ENCODE data around the gene PDS5B. TPM values are rescaled to one million over a fixed set of nuclear protein-coding genes. Genes with fewer than 3 reads are reported as not detected.
"Not testable (repeated sequence)": the region's sequence is repeated elsewhere in the genome, so short reads cannot be mapped to it uniquely, and the experiment has no call there.

Gene PDS5B
- total RNA-seq, 2 experiments from 2014 or later = 39.8 to 40.6 TPM

DNA sequence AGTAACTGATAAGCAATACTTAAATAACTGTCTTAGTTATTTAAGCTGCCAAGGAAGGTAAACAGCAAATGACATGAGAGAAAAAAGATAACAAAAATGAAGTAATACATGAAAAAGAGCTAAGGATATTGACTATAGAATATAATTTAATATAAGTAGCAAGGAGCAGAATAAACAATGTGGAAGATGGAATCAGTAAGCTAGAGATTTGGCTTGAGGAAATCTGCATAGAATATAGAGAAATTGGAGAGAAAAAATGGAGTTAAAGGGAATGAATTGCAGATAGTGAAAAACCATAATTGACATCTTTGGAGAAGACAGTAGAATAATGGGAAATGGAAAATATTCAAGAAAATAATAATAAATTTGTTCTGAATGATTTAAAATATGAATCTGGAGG, 127.1 kb downstream of the PDS5B start:
- Histone ChIP-seq H3K27me3 (ENCODE audit: control insufficient read depth in 1 of 2, insufficient read depth in 2 of 2, low read length in 2 of 2) (no peaks in the 10 kb centered on the region), H3K4me3 (ENCODE audit: low read length) (no peak overlapping the region), H3K4me1 (ENCODE audit: insufficient read depth, low read length) (no peaks in the 10 kb centered on the region), H3K9me3 (ENCODE audit: control insufficient read depth in 1 of 2, insufficient read depth in 1 of 2, low read length in 2 of 2) (peaks cover 11 to 22% of the 10 kb centered on the region in 2 experiments), H3K36me3 (ENCODE audit: insufficient read depth, low read length) (peaks cover 36% of the 10 kb centered on the region), H3K27ac (ENCODE audit: low read depth in 1 of 2, low read length in 2 of 2) (no peak overlapping the region)
- no peak overlapping the region for H3K27ac Mint-ChIP-seq
- ATAC-seq (ENCODE audit: poor library complexity) (no peak), DNase-seq (no peak)
- intact Hi-C loops (cut with DNase I, micrococcal nuclease) = no loop called here
- ChIA-PET CTCF (no interaction called here), POLR2A (no interaction called here)
- TF ChIP-seq CTCF (IDR thresholded peaks at IDR 0.05) = no peak
- no peaks in the 10 kb centered on the region for H3K27me3 Mint-ChIP-seq
- peaks cover 76% of the 10 kb centered on the region for H3K36me3 Mint-ChIP-seq (ENCODE audit: low read depth)
- H3K4me1 Mint-ChIP-seq (ENCODE audit: low read depth) = no peaks in the 10 kb centered on the region
- peaks cover 14% of the 10 kb centered on the region for H3K9me3 Mint-ChIP-seq
- H3K4me3 Mint-ChIP-seq = no peak overlapping the region

DNA sequence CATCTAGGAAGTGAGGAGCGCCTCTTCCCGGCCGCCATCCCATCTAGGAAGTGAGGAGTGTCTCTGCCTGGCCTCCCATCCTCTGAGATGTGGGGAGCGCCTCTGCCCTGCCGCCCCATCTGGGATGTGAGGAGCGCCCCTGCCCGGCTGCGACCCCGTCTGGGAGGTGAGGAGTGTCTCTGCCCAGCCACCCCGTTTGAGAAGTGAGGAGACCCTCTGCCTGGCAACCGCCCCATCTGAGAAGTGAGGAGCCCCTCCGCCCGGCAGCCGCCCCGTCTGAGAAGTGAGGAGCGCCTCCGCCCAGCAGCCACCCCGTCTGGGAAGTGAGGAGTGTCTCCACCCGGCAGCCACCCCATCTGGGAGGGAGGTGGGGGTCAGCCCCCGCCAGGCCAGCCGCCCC, 129.9 kb downstream of the PDS5B start:
- Histone ChIP-seq H3K9me3 (ENCODE audit: control insufficient read depth in 1 of 2, insufficient read depth in 1 of 2, low read length in 2 of 2) (peaks cover 14 to 22% of the 10 kb centered on the region in 2 experiments), H3K36me3 (ENCODE audit: insufficient read depth, low read length) (peaks cover 23% of the 10 kb centered on the region)
- H3K4me3 ChIP-seq (ENCODE audit: low read length); DNase-seq; H3K27me3 ChIP-seq (ENCODE audit: control insufficient read depth in 1 of 2, insufficient read depth in 2 of 2, low read length in 2 of 2); POLR2A ChIA-PET; H3K4me1 ChIP-seq (ENCODE audit: insufficient read depth, low read length); H3K27ac Mint-ChIP-seq; H3K27me3 Mint-ChIP-seq; CTCF ChIA-PET; H3K4me1 Mint-ChIP-seq (ENCODE audit: low read depth); ATAC-seq (ENCODE audit: poor library complexity); H3K27ac ChIP-seq (ENCODE audit: low read depth in 1 of 2, low read length in 2 of 2); intact Hi-C loops (cut with DNase I, micrococcal nuclease); H3K4me3 Mint-ChIP-seq: not testable (repeated sequence)
- H3K9me3 Mint-ChIP-seq = peaks cover 14% of the 10 kb centered on the region
- peaks cover 62% of the 10 kb centered on the region for H3K36me3 Mint-ChIP-seq (ENCODE audit: low read depth)

DNA sequence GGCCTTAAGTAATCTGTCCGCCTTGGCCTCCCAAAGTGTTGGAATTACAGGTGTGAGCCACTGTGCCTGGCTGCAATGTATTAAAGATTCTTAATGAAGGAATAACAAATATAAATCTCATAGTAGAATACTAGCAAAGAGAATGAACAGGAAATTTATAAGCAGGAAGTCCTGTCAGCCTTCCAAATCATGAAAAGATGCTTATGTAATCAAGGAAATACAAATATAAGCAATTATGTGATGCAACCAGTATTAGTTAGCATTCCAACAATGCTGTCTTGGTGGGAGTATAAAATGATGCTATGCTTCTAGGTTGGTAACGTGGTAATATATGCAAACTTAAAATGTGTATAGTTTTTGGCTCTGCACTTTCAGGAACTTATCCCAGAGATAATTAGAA, 133.8 kb downstream of the PDS5B start:
- H3K9me3 Mint-ChIP-seq = no peaks in the 10 kb centered on the region
- Histone ChIP-seq H3K27me3 (ENCODE audit: control insufficient read depth in 1 of 2, insufficient read depth in 2 of 2, low read length in 2 of 2) (no peaks in the 10 kb centered on the region), H3K4me3 (ENCODE audit: low read length) (no peak overlapping the region), H3K4me1 (ENCODE audit: insufficient read depth, low read length) (peaks cover 4% of the 10 kb centered on the region), H3K36me3 (ENCODE audit: insufficient read depth, low read length) (peaks cover 8% of the 10 kb centered on the region), H3K9me3 (ENCODE audit: control insufficient read depth in 1 of 2, insufficient read depth in 1 of 2, low read length in 2 of 2) (peaks cover 2 to 24% of the 10 kb centered on the region in 2 experiments), H3K27ac (ENCODE audit: low read depth in 1 of 2, low read length in 2 of 2) (no peak overlapping the region)
- no peak overlapping the region for H3K4me3 Mint-ChIP-seq
- CTCF ChIA-PET = no interaction called here
- TF ChIP-seq CTCF (IDR thresholded peaks at IDR 0.05) = no peak
- H3K27me3 Mint-ChIP-seq = no peaks in the 10 kb centered on the region
- intact Hi-C loops (cut with DNase I, micrococcal nuclease) = no loop called here
- no peak for DNase-seq
- no peak for ATAC-seq (ENCODE audit: poor library complexity)
- H3K4me1 Mint-ChIP-seq (ENCODE audit: low read depth) = peaks cover 23% of the 10 kb centered on the region
- H3K36me3 Mint-ChIP-seq (ENCODE audit: low read depth) = peaks cover 60% of the 10 kb centered on the region
- H3K27ac Mint-ChIP-seq = no peak overlapping the region
- POLR2A ChIA-PET = no interaction called here

DNA sequence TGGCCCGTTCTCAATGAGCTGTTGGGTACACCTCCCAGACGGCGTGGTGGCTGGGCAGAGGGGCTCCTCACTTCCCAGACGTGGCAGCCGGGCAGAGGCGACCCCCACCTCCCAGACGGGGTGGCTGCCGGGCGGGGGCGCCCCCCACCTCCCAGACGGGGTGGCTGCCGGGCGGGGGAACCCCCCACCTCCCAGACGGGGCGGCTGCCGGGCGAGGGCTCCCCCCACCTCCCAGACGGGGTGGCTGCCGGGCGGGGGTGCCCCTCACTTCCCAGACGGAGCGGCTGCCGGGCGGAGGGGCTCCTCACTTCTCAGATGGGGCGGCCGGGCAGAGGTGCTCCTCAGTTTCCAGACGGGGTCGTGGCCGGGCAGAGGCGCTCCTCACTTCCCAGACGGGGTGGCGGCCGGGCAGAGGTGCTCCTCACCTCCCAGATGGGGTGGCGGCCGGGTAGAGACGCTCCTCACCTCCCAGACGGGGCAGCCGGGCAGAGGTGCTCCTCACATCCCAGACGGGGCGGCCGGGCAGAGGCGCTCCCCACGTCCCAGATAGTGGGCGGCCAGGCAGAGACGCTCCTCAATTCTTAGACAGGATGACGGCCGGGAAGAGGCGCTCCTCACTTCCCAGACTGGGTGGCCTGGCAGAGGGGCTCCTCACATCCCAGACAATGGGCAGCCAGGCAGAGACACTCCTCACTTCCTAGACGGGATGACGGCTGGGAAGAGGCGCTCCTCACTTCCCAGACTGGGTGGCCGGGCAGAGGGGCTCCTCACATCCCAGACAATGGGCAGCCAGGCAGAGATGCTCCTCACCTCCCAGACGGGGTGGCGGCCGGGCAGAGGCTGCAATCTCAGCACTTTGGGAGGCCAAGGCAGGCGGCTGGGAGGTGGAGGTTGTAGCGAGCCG, 135.1 kb downstream of the PDS5B start:
- H3K36me3 ChIP-seq (ENCODE audit: insufficient read depth, low read length); H3K4me3 Mint-ChIP-seq; H3K27me3 ChIP-seq (ENCODE audit: control insufficient read depth in 1 of 2, insufficient read depth in 2 of 2, low read length in 2 of 2); H3K4me3 ChIP-seq (ENCODE audit: low read length); H3K27ac ChIP-seq (ENCODE audit: low read depth in 1 of 2, low read length in 2 of 2); POLR2A ChIA-PET; ATAC-seq (ENCODE audit: poor library complexity); H3K9me3 Mint-ChIP-seq; H3K27me3 Mint-ChIP-seq; intact Hi-C loops (cut with DNase I, micrococcal nuclease); CTCF ChIA-PET; H3K4me1 ChIP-seq (ENCODE audit: insufficient read depth, low read length); H3K27ac Mint-ChIP-seq; DNase-seq: not testable (repeated sequence)
- Mint-ChIP-seq H3K36me3 (ENCODE audit: low read depth) (peaks cover 64% of the 10 kb centered on the region), H3K4me1 (ENCODE audit: low read depth) (peaks cover 32% of the 10 kb centered on the region)
- peaks cover 0 to 14% of the 10 kb centered on the region in 2 experiments for H3K9me3 ChIP-seq (ENCODE audit: control insufficient read depth in 1 of 2, insufficient read depth in 1 of 2, low read length in 2 of 2)

Measured in CD4-positive, alpha-beta T cell (primary cell).